Anterior cingulate cortex (tissue), 58 donors: Measurements from ENCODE around the gene ASIC4.
A peak's percentile ranks its signal among the peaks of the same experiment; 100 is the strongest.

ENCODE experiments used
- DNase-seq, 58 donors: peaks; one replicate each; lab custom pipeline; 2025; lab: John Stamatoyannopoulos, UW

ASIC4 gene

GRCh38 chr2:219545295-219545942, 31.1 kb downstream of the ASIC4 start:
- no peak for DNase-seq

- no peak for DNase-seq
Observed at GRCh38 chr2:219545943-219546352, 31.7 kb downstream of the ASIC4 start.

GRCh38 chr2:219547621-219548020, 33.3 kb downstream of the ASIC4 start:
- DNase-seq = no peak

GRCh38 chr2:219548990-219549389, 34.7 kb downstream of the ASIC4 start:
- DNase-seq = no peak

GRCh38 chr2:219549619-219550018, 35.3 kb downstream of the ASIC4 start:
- no peak for DNase-seq

- peak in 25 of 58 donors; percentile 10 to 76 (median 32) for DNase-seq
Observed at GRCh38 chr2:219551441-219552381, 37.4 kb downstream of the ASIC4 start.

- DNase-seq = peak; percentile 41 to 94 (median 82)
Observed at GRCh38 chr2:219552382-219553167, 38.3 kb downstream of the ASIC4 start.

- peak in 2 of 58 donors; percentile 34 to 53 for DNase-seq
Observed at GRCh38 chr2:219553168-219553417, 38.8 kb downstream of the ASIC4 start.

GRCh38 chr2:219553463-219553963, 39.2 kb downstream of the ASIC4 start:
- DNase-seq = no peak

GRCh38 chr2:219554350-219554749, 40.1 kb downstream of the ASIC4 start:
- DNase-seq = no peak

- DNase-seq = no peak
Observed at GRCh38 chr2:219555956-219556355, 41.7 kb downstream of the ASIC4 start.

GRCh38 chr2:219556413-219556812, 42.1 kb downstream of the ASIC4 start:
- no peak for DNase-seq

GRCh38 chr2:219557320-219557719, 43.0 kb downstream of the ASIC4 start:
- no peak for DNase-seq

- DNase-seq = no peak
Observed at GRCh38 chr2:219557791-219558785, 43.8 kb downstream of the ASIC4 start.

- no peak for DNase-seq
Observed at GRCh38 chr2:219559156-219559915, 45.1 kb downstream of the ASIC4 start.

- DNase-seq = no peak
Observed at GRCh38 chr2:219560037-219560892, 46.0 kb downstream of the ASIC4 start.

GRCh38 chr2:219560893-219561178, 46.6 kb downstream of the ASIC4 start:
- no peak for DNase-seq
